GM10248 (cell line): ENCODE data around the gene RIN1.

Experiments used
- CTCF ChIA-PET: fragments of 300-600 bp; sonication (Branson Sonifier 250); formaldehyde crosslinking; extraction: SDS; loops from one replicate; lab custom pipeline; 2021; ENCODE audit warnings: antibody characterized with exemption; lab: Yijun Ruan, JAX
- POLR2A ChIA-PET: fragments of 350-650 bp; sonication (Branson Sonifier 250); formaldehyde crosslinking; extraction: SDS; loops from one replicate; lab custom pipeline; 2020; ENCODE audit warnings: antibody characterized with exemption; lab: Yijun Ruan, JAX
- DNase-seq: peaks from one replicate; pipeline ENCODE4 v3.0.0; 2012; ENCODE audit errors: extremely low spot score
- CTCF ChIP-seq: IDR thresholded peaks from 2 replicates; pipeline ENCODE4 v1.5.1; 2012; ENCODE audit warnings: mild to moderate bottlenecking, low read depth; ENCODE audit errors: extremely low read depth, missing control alignments, control extremely low read depth

The RIN1 gene

GRCh38 chr11:66288671-66289547, 47.3 kb downstream of the RIN1 start, which contains the start of gene YIF1A:
YIF1A (minus strand) TSS chr11:66289143; CDS start chr11:66288985, 158 bp downstream.
- CTCF ChIA-PET: interaction anchor here (0.7 to 10.6 kb wide), 10 partner anchors 9 to 244 kb away, joined by 3 to 92 read pairs (median 4); partner anchors contain the start of gene RIN1
- POLR2A ChIA-PET: interaction anchor here (0.6 to 1.2 kb wide), 6 partner anchors 9 to 65 kb away, joined by 3 to 14 read pairs (median 6); partner anchors contain the start of gene RAB1B
- no peak for TF ChIP-seq CTCF
- DNase-seq: peak; percentile 100

GRCh38 chr11:66287889-66288670, 48.2 kb downstream of the RIN1 start:
- no peak for DNase-seq
- CTCF ChIA-PET: interaction anchor here (0.7 to 10.6 kb wide), 7 partner anchors 14 to 243 kb away, joined by 3 to 92 read pairs (median 5); no protein-coding TSS in a partner anchor
- no peak for TF ChIP-seq CTCF
- POLR2A ChIA-PET: interaction anchor here (0.7 to 1.2 kb wide), 3 partner anchors 15 to 750 kb away, joined by 3 to 7 read pairs (median 6); partner anchors contain the start of gene RAB1B

DNA sequence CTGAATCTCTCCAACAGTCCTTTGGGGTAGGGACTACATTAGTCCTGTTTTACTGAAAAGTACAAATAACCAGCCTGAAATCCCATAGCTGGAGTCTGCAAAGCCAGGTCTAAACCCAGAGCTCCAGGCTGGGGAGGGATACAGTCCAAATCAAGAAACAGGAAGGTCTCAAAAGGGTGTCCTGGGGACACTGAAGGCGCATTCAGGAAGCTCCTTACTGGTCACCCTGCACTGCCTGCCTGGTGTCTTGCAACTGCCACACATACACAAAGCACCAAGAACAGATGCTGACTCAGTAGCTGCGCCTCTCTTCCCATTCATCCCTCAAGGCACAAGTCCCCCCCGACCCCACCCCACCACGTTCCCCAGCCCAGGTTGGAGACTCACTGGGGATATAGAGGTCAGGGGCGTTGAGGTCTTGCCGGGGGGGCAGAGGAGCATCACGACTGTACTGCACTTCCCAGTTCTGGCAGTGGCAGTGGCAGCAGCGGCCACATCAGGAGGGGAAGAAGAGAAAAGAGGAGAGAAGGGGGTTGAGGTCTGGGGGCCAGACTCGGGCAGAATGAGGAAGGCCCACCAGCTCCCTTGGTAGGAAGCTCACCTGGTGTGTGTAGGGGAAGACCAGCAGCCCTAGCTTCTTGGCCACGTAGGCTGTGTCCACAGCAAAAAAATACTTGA, 48.9 kb downstream of the RIN1 start:
- no peak for TF ChIP-seq CTCF
- ChIA-PET CTCF (interaction anchor here (1.5 to 10.6 kb wide), 5 partner anchors 14 to 219 kb away, joined by 5 to 92 read pairs (median 5); no protein-coding TSS in a partner anchor), POLR2A (interaction anchor here (0.6 to 0.8 kb wide), 3 partner anchors 54 to 749 kb away, joined by 3 to 6 read pairs (median 3); no protein-coding TSS in a partner anchor)
- no peak for DNase-seq

- DNase-seq: no peak
- ChIA-PET POLR2A (interaction anchor here (0.6 to 1.3 kb wide), 3 partner anchors 19 to 363 kb away, joined by 3 to 5 read pairs (median 3); no protein-coding TSS in a partner anchor), CTCF (interaction anchor here (0.7 to 10.6 kb wide), 7 partner anchors 15 to 219 kb away, joined by 3 to 92 read pairs (median 5); partner anchors contain the start of gene MRPL11)
- TF ChIP-seq CTCF: no peak
Measured at GRCh38 chr11:66286699-66287098, 49.5 kb downstream of the RIN1 start.

- TF ChIP-seq CTCF: no peak
- DNase-seq: no peak
- CTCF ChIA-PET: interaction anchor here (1.6 to 10.6 kb wide), 4 partner anchors 24 to 217 kb away, joined by 5 to 92 read pairs (median 12); no protein-coding TSS in a partner anchor
- POLR2A ChIA-PET: interaction anchor here (0.5 to 1.3 kb wide), 2 partner anchors 18 to 149 kb away, joined by 3 to 5 read pairs; no protein-coding TSS in a partner anchor
Measured at GRCh38 chr11:66285250-66285947, 50.8 kb downstream of the RIN1 start.
